GM23248 (cell line): ENCODE measurements around the gene POU3F1. TPM values are rescaled to one million over a fixed set of nuclear protein-coding genes. Genes with fewer than 3 reads are reported as not detected.

Source experiments
- DNase-seq: peaks from one replicate; pipeline ENCODE4 v3.0.0-alpha.2; 2015
- H2AFZ ChIP-seq: fragments of 200-600 bp; sonication (generic); 2 replicates; pipeline ENCODE4 v1.6.1; 2016; ENCODE audit warnings: antibody characterized with exemption
- H3F3A ChIP-seq: fragments of 200-600 bp; sonication (generic); 2 replicates; pipeline ENCODE4 v1.6.1; 2016; ENCODE audit warnings: mild to moderate bottlenecking, antibody characterized with exemption, mixed run types; ENCODE audit not compliant: insufficient read depth
- H3K27ac ChIP-seq: fragments of 200-600 bp; sonication (generic); 2 replicates; pipeline ENCODE4 v1.5.1; 2016; ENCODE audit warnings: mild to moderate bottlenecking
- H3K27me3 ChIP-seq: fragments of 200-600 bp; sonication (generic); replicated peaks from 2 replicates; pipeline ENCODE4 v1.6.1; 2016; ENCODE audit warnings: mild to moderate bottlenecking; ENCODE audit not compliant: insufficient read depth
- H3K36me3 ChIP-seq: fragments of 200-600 bp; sonication (generic); 2 replicates; pipeline ENCODE4 v1.6.1; 2016; ENCODE audit warnings: low read depth, mild to moderate bottlenecking
- H3K4me1 ChIP-seq: fragments of 200-600 bp; sonication (generic); 2 replicates; pipeline ENCODE4 v1.6.1; 2016; ENCODE audit warnings: mild to moderate bottlenecking; ENCODE audit not compliant: insufficient read depth
- H3K4me2 ChIP-seq: fragments of 200-600 bp; sonication (generic); one replicate; pipeline ENCODE4 v1.6.1; 2016; ENCODE audit warnings: mild to moderate bottlenecking; ENCODE audit not compliant: unreplicated experiment
- H3K4me3 ChIP-seq: fragments of 200-600 bp; sonication (generic); 2 replicates; pipeline ENCODE4 v1.5.1; 2016; ENCODE audit warnings: mild to moderate bottlenecking
- H3K79me2 ChIP-seq: fragments of 200-600 bp; sonication (generic); 2 replicates; pipeline ENCODE4 v1.6.1; 2016; ENCODE audit warnings: mild to moderate bottlenecking; ENCODE audit not compliant: insufficient read depth
- H3K9ac ChIP-seq: fragments of 200-600 bp; sonication (generic); 2 replicates; pipeline ENCODE4 v1.6.1; 2016; ENCODE audit warnings: mild to moderate bottlenecking
- H3K9me2 ChIP-seq: fragments of 200-600 bp; sonication (generic); 2 replicates; pipeline ENCODE4 v1.6.1; 2016; ENCODE audit warnings: mixed run types, mild to moderate bottlenecking, moderate library complexity; ENCODE audit not compliant: insufficient read depth
- H3K9me3 ChIP-seq: fragments of 200-600 bp; sonication (generic); one replicate; pipeline ENCODE4 v1.6.1; 2017; ENCODE audit warnings: low read depth
- H4K20me1 ChIP-seq: fragments of 200-600 bp; sonication (generic); 2 replicates; pipeline ENCODE4 v1.6.0; 2016; ENCODE audit not compliant: insufficient read depth
- EZH2 ChIP-seq: fragments of 200-600 bp; sonication (generic); IDR thresholded peaks from 2 replicates; pipeline ENCODE4 v1.6.1; 2018; ENCODE audit warnings: antibody characterized with exemption, mild to moderate bottlenecking; ENCODE audit not compliant: insufficient read depth, poor library complexity, severe bottlenecking
- EZH2phosphoT487 ChIP-seq: fragments of 200-600 bp; sonication (generic); IDR thresholded peaks from 2 replicates; pipeline ENCODE4 v1.6.1; 2018; ENCODE audit warnings: antibody characterized with exemption, moderate library complexity, mild to moderate bottlenecking, low read depth; ENCODE audit not compliant: insufficient read depth
- WGBS, 2 experiments: methylation state at CpG; one replicate each; pipeline ENCODE4 v1.1.6; 2015 to 2017; ENCODE audit warnings: low lambda C conversion rate in 2 of 2, low coverage in 1 of 2; ENCODE audit errors: missing lambda C conversion rate in 2 of 2; 5-methylcytosine and 5-hydroxymethylcytosine counted together
- in situ Hi-C: fragments of 300-500 bp; cut with MboI; formaldehyde crosslinking; loops from 2 replicates; pipeline ENCODE4 v1.15.0; 2020
- polyA plus RNA-seq: library from polyadenylated mRNA; unstranded; fragments of >200 nt; fragmentation: Nextera tagmentation; extraction: Ambion mirVana; gene quantifications from 2 replicates; pipeline ENCODE4 v1.2.1, GENCODE V29; 2016
- total RNA-seq: library from RNA; depleted of rRNA; stranded (reverse); fragments of >200 nt; shearing (Covaris generic); gene quantifications from 2 replicates; pipeline ENCODE4 v1.2.3, GENCODE V29; 2014

Gene POU3F1
- total and polyA plus RNA-seq, 2 experiments from 2014 or later: not detected

- H3K9me2 ChIP-seq: no peaks in the 10 kb centered on the region
- H3K4me3 ChIP-seq: no peak overlapping the region
- no peaks in the 10 kb centered on the region for H3K79me2 ChIP-seq
- H3K4me2 ChIP-seq: no peak overlapping the region
- no peak overlapping the region for H2AFZ ChIP-seq
- 0 out of 2 replicates have a peak overlapping the region, but pooled peaks have one; percentile 8 for H3K9ac ChIP-seq
- TF ChIP-seq EZH2: no peak
- TF ChIP-seq EZH2phosphoT487: no peak
- peaks cover 26% of the 10 kb centered on the region for H3K36me3 ChIP-seq
- in situ Hi-C loops: loop anchor here (10.0 kb wide), 1 partner anchor 797 kb away; no protein-coding TSS in a partner anchor
- no peak for DNase-seq
- no peaks in the 10 kb centered on the region for H3K9me3 ChIP-seq
- WGBS, 2 experiments: 77 to 81% methylated on average over 14 to 19 of the region's 19 CpGs
- peaks cover 28% of the 10 kb centered on the region for H3K4me1 ChIP-seq
- H3K27me3 ChIP-seq: no peaks in the 10 kb centered on the region
- H3F3A ChIP-seq: peaks cover 21% of the 10 kb centered on the region; the same call in 1 of the 2 replicates
- H4K20me1 ChIP-seq: no peaks in the 10 kb centered on the region
- no peak overlapping the region for H3K27ac ChIP-seq
Observed at GRCh38 chr1:38027201-38028104, 19.1 kb downstream of the POU3F1 start.

- Histone ChIP-seq H3F3A (peaks cover 21% of the 10 kb centered on the region; the same call in 1 of the 2 replicates), H3K36me3 (peaks cover 32% of the 10 kb centered on the region), H3K79me2 (no peaks in the 10 kb centered on the region), H3K4me3 (no peak overlapping the region), H2AFZ (no peak overlapping the region), H3K9me2 (no peaks in the 10 kb centered on the region), H3K27ac (no peak overlapping the region), H3K27me3 (no peaks in the 10 kb centered on the region), H4K20me1 (no peaks in the 10 kb centered on the region), H3K4me1 (peaks cover 28% of the 10 kb centered on the region), H3K9ac (no peak overlapping the region), H3K4me2 (no peak overlapping the region), H3K9me3 (no peaks in the 10 kb centered on the region)
- TF ChIP-seq EZH2 (no peak), EZH2phosphoT487 (no peak)
- in situ Hi-C loops: loop anchor here (10.0 kb wide), 1 partner anchor 798 kb away; no protein-coding TSS in a partner anchor
- WGBS, 2 experiments: 90 to 91% methylated on average over 8 of the region's 8 CpGs
- peak; percentile 70 for DNase-seq
Observed at GRCh38 chr1:38026592-38027200, 19.9 kb downstream of the POU3F1 start.

DNA sequence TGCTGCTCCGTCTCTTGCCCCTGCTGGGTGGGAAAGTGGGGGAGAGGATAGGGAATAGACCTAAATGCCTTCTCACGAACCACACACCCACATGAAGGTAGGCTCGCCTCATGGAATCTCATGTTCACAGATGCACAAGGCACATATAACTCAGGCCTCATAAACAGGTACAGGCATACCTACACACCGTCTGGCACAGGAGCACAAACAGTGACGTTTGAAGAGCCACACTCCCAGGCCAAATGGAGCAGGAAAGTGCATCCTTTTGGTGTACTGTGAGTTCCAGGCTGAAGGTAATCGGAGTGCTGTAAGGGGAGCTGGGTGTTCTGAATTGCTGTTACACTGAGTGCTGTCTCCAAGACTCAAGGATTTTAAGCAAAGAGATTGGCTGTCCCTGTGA lies 20.9 kb downstream of the POU3F1 start:
- Histone ChIP-seq H3K9ac (no peak overlapping the region), H3K4me3 (no peak overlapping the region), H3K27ac (no peak overlapping the region), H3K4me2 (no peak overlapping the region), H3K79me2 (peaks cover 9% of the 10 kb centered on the region), H3K9me3 (no peaks in the 10 kb centered on the region), H2AFZ (no peak overlapping the region), H3K9me2 (no peaks in the 10 kb centered on the region), H3K27me3 (no peaks in the 10 kb centered on the region), H3F3A (peaks cover 21% of the 10 kb centered on the region; the same call in 1 of the 2 replicates), H3K36me3 (peaks cover 39% of the 10 kb centered on the region), H3K4me1 (peaks cover 27% of the 10 kb centered on the region), H4K20me1 (no peaks in the 10 kb centered on the region)
- TF ChIP-seq EZH2 (no peak), EZH2phosphoT487 (no peak)
- 86% methylated on average over 6 of the region's 6 CpGs for WGBS, 2 experiments
- in situ Hi-C loops: loop anchor here (10.0 kb wide), 1 partner anchor 799 kb away; no protein-coding TSS in a partner anchor
- DNase-seq: no peak

DNA sequence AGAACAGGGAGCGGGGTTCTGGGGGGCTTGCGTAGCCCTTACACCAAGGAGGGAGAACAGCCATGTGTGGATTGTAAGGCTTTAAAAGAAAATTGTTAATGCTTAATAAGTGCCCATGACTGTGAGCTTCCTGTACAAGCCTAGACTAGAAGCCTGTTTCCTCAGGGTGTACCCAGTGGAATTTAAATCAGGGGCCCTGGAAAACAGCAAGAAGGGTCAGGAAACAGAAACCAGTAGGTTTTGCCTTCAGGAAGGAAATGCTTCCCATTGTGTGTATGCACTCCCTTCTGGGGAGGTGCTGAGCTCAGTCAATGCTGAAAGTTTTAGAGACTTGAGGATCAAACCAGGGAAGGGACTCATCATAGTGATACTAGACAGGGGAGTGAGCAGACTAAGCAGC lies 21.4 kb downstream of the POU3F1 start:
- H3K79me2 ChIP-seq: peaks cover 12% of the 10 kb centered on the region
- H2AFZ ChIP-seq: no peak overlapping the region
- H3K9me3 ChIP-seq: no peaks in the 10 kb centered on the region
- H3K9ac ChIP-seq: no peak overlapping the region
- peaks cover 39% of the 10 kb centered on the region for H3K36me3 ChIP-seq
- peaks cover 23% of the 10 kb centered on the region for H3K4me1 ChIP-seq
- no peak for TF ChIP-seq EZH2
- TF ChIP-seq EZH2phosphoT487: no peak
- H3K4me3 ChIP-seq: no peak overlapping the region
- WGBS, 2 experiments: 97% methylated on average over 2 of the region's 2 CpGs
- no peaks in the 10 kb centered on the region for H4K20me1 ChIP-seq
- peaks cover 21% of the 10 kb centered on the region; the same call in 1 of the 2 replicates for H3F3A ChIP-seq
- in situ Hi-C loops: loop anchor here (10.0 kb wide), 1 partner anchor 800 kb away; no protein-coding TSS in a partner anchor
- no peak overlapping the region for H3K4me2 ChIP-seq
- no peaks in the 10 kb centered on the region for H3K9me2 ChIP-seq
- H3K27me3 ChIP-seq: no peaks in the 10 kb centered on the region
- H3K27ac ChIP-seq: no peak overlapping the region
- no peak for DNase-seq
